ENCODE measurements around the gene AKAP12. TPM values are rescaled to one million over a fixed set of nuclear protein-coding genes. Genes with fewer than 3 reads are reported as not detected.
"Not testable (repeated sequence)": the region's sequence is repeated elsewhere in the genome, so short reads cannot be mapped to it uniquely, and the experiment has no call there.

The AKAP12 gene
- total RNA-seq, 1 donor from 2014 or later: 5.0 TPM

DNA sequence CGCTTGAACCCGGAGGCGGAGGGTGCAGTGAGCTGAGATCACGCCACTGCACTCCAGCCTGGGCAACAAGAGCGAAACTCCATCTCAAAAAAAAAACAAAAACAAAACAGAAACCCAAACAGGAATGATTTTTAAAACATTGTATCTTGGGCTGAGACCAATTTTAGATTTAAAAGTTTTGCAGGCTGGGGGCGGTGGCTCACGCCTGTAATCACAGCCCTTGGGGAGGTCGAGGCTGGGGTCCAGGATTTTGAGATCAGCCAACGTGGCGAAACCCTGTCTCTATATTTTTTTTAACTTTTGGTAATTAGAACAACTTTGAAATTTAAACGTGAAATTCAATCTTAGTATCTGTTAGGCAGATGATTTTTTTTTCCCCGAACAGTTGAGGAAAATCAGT, 70.5 kb downstream of the AKAP12 start:
- no peaks in the 10 kb centered on the region for H3K36me3 ChIP-seq (ENCODE audit: control insufficient read depth, insufficient read depth, low read length)
- no peak for FAIRE-seq
- TF ChIP-seq, protein P1, sequence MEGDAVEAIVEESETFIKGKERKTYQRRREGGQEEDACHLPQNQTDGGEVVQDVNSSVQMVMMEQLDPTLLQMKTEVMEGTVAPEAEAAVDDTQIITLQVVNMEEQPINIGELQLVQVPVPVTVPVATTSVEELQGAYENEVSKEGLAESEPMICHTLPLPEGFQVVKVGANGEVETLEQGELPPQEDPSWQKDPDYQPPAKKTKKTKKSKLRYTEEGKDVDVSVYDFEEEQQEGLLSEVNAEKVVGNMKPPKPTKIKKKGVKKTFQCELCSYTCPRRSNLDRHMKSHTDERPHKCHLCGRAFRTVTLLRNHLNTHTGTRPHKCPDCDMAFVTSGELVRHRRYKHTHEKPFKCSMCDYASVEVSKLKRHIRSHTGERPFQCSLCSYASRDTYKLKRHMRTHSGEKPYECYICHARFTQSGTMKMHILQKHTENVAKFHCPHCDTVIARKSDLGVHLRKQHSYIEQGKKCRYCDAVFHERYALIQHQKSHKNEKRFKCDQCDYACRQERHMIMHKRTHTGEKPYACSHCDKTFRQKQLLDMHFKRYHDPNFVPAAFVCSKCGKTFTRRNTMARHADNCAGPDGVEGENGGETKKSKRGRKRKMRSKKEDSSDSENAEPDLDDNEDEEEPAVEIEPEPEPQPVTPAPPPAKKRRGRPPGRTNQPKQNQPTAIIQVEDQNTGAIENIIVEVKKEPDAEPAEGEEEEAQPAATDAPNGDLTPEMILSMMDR (IDR thresholded peaks at IDR 0.05; ENCODE audit: insufficient read depth, low read length, severe bottlenecking): no peak
- H3K27me3 ChIP-seq (ENCODE audit: control insufficient read depth, insufficient read depth, low read length): no peaks in the 10 kb centered on the region
- no peak for DNase-seq (ENCODE audit: low read depth)
- H3K4me3 ChIP-seq (ENCODE audit: low read depth, low read length): no peak overlapping the region

DNA sequence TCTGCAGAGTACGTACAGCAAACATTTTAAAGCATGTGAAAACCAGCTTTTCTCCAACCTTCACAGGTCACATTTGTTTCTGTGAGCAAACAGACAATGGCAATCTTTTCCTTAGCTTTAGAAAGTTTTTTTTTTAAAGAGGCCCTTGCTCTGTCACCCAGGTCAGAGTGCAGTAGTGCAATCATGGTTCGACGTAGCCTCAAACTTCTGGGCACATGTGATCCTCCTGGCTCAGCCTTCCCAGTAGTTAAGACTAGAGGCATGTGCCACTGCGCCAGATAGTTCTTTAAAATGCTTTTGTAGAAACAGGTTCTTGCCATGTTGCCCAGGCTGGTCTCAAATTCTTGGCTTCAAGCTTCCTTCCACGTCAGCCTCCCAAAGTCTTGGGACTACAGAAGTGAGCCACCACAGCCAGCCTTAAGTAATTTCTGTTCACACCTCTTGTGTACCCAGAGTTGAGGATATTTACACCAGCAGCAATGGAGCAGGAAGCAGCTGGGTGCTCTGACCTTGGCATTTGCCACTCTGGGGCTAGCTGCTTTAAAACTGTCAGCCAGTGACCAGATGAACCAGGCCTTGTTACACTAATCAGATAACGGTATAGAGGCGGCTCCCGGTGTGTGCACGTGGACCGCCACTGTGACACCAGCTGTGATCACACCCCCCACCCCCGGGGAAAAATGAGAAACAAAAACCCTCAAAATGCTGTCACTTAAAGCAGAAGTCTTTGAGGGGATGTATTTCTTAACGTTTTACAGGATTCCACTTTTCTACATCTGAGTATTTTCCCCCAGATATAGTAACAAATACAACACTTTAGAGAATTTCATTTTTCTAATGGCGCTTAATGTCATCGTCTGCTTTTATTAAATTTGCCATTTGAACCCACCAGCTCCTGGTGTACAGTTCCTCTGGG, 71.3 kb downstream of the AKAP12 start:
- FAIRE-seq (no peak), DNase-seq (ENCODE audit: low read depth) (no peak)
- no peaks in the 10 kb centered on the region for H3K36me3 ChIP-seq (ENCODE audit: control insufficient read depth, insufficient read depth, low read length)
- H3K27me3 ChIP-seq (ENCODE audit: control insufficient read depth, insufficient read depth, low read length): no peaks in the 10 kb centered on the region
- H3K4me3 ChIP-seq (ENCODE audit: low read depth, low read length): no peak overlapping the region
- TF ChIP-seq, protein P1 (IDR thresholded peaks at IDR 0.05; ENCODE audit: insufficient read depth, low read length, severe bottlenecking): no peak

DNA sequence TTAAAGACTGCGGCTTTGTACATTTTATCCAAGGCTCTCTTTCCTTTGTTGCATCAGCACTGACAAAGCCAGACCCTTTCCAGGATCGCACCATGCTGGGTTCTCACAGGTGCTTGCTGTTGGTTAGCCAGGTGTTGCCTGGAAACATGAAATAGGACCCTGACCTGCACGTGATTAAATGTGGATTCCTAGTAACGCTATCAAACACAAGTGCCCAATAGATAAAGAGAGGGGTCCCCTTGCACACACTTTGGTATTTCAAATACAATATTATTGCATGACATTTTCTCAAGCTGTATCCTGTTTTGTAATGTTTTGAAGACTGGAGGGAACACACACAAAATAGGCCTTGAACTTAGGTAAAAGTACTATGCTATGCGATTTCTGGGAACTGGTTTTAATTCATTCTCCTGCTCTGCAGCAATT, 73.3 kb downstream of the AKAP12 start:
- FAIRE-seq (no peak), DNase-seq (ENCODE audit: low read depth) (no peak)
- no peak overlapping the region for H3K4me3 ChIP-seq (ENCODE audit: low read depth, low read length)
- H3K36me3 ChIP-seq (ENCODE audit: control insufficient read depth, insufficient read depth, low read length): no peaks in the 10 kb centered on the region
- TF ChIP-seq, protein P1 (IDR thresholded peaks at IDR 0.05; ENCODE audit: insufficient read depth, low read length, severe bottlenecking): no peak
- no peaks in the 10 kb centered on the region for H3K27me3 ChIP-seq (ENCODE audit: control insufficient read depth, insufficient read depth, low read length)

DNA sequence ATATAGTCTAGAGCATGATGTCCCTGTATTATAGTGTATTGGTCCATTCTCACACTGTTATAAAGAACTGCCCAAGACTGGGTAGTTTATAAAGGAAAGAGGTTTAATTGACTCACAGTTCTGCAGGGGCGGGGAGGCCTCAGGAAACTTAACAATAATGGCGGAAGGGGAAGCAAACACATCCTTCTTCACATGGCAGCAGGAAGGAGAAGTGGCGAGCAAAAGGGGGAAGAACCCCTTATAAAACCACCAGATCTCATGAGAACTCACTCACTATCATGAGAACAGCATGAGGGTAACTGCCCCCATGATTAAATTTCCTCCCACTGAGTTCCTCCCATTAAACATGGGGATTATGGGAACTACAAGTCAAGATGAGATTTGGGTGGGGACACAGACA, 75.9 kb downstream of the AKAP12 start:
- DNase-seq (ENCODE audit: low read depth); H3K27me3 ChIP-seq (ENCODE audit: control insufficient read depth, insufficient read depth, low read length); H3K36me3 ChIP-seq (ENCODE audit: control insufficient read depth, insufficient read depth, low read length); H3K4me3 ChIP-seq (ENCODE audit: low read depth, low read length); FAIRE-seq: not testable (repeated sequence)

DNA sequence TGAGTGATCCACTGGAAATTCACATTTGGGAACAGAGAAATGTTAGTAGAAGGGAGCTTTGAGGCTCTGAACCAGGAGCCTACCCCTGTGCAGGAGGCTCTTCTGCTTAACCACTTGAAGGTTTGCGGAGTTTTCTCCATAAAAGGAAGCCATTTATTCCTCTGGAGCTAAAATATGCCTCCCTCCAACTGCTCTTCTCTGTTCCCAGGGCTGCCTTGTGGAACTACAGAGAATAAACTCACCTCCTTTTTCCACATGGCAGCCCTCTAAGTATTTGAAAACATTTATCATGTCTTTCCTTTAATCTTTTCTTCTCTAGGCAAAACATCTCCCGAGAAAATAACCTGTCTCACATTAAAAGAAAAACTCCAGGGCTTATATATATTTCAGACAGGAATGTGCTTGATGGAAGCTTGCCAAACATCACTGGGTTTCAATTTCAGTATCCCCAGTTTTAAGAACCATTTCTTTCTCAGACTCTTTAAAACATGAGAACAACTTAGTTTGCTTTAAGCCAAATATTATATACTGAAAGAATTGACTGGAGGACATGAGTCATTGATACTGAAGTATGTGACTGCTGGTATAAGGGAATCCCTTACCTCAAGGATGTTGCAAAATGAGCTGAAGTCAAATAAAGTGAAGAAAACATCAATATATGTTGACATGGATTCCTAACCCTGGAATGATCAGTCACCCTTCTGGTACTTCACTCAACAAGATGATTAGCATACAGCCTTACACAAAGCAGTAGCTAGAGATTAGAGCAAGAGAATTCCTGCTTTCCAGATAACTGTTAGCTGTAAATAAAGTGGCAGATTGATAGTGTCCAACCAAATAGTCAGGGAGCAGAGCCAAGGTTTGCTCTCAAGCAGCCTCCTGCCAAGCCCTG, 77.6 kb downstream of the AKAP12 start:
- H3K36me3 ChIP-seq (ENCODE audit: control insufficient read depth, insufficient read depth, low read length): no peaks in the 10 kb centered on the region
- DNase-seq (ENCODE audit: low read depth) (peak; percentile 86), FAIRE-seq (no peak)
- TF ChIP-seq, protein P1 (IDR thresholded peaks at IDR 0.05; ENCODE audit: insufficient read depth, low read length, severe bottlenecking): no peak
- no peaks in the 10 kb centered on the region for H3K27me3 ChIP-seq (ENCODE audit: control insufficient read depth, insufficient read depth, low read length)
- H3K4me3 ChIP-seq (ENCODE audit: low read depth, low read length): no peak overlapping the region

DNA sequence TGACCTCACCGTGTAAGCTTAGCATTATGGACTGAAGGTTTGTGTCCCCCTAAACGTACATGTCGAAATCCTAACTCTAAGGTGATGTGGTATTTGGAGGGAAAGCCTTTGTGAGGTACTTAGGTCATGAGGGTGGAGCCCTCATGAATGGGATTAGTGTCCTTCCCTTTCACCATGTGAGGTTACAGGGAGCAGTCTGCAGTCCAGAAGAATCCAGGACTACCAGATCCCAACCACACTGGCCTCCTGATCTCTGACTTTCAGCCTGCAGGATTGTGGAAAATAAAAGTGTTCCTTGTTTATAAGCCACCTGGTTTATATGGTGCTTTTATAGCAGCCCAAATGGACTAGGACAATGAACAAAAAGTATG, 78.2 kb downstream of the AKAP12 start:
- no peak overlapping the region for H3K4me3 ChIP-seq (ENCODE audit: low read depth, low read length)
- TF ChIP-seq, protein P1 (IDR thresholded peaks at IDR 0.05; ENCODE audit: insufficient read depth, low read length, severe bottlenecking): no peak
- DNase-seq (ENCODE audit: low read depth): no peak
- H3K36me3 ChIP-seq (ENCODE audit: control insufficient read depth, insufficient read depth, low read length): no peaks in the 10 kb centered on the region
- H3K27me3 ChIP-seq (ENCODE audit: control insufficient read depth, insufficient read depth, low read length): no peaks in the 10 kb centered on the region
- no peak for FAIRE-seq
